ENCODE data around the gene GDPGP1.
A peak's percentile ranks its signal among the peaks of the same experiment; 100 is the strongest.
"Not testable (repeated sequence)": the region's sequence is repeated elsewhere in the genome, so short reads cannot be mapped to it uniquely, and the experiment has no call there.

GDPGP1 gene

GRCh38 chr15:90227336-90227735 is 6.7 kb upstream of the GDPGP1 start:
- no peak for DNase-seq

GRCh38 chr15:90227816-90228772 is 5.9 kb upstream of the GDPGP1 start:
- no peak for DNase-seq

- no peak for DNase-seq
Measured at GRCh38 chr15:90228960-90229359, 5.0 kb upstream of the GDPGP1 start.

GRCh38 chr15:90230071-90230494 is 3.9 kb upstream of the GDPGP1 start:
- DNase-seq: no peak

DNA sequence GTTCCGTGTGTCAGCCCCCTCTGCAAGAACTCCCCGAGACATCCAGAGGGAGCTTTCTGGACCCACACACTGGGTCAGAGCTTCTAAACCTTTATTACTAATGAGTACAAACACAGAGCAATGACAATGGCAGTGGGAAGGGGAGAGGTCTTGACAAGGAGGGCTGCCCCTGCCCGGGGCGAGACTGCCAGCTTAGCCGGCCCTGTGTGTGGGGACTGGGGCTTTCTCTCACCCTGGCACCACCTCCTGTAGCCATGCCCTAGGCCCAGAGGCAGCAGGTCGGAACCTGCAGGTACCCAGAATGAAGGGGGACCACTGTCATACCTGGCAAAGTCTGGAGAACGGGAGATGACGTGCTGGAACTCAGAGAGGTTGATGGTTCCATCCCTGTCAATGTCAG is 3.4 kb upstream of the GDPGP1 start:
- DNase-seq: no peak

DNA sequence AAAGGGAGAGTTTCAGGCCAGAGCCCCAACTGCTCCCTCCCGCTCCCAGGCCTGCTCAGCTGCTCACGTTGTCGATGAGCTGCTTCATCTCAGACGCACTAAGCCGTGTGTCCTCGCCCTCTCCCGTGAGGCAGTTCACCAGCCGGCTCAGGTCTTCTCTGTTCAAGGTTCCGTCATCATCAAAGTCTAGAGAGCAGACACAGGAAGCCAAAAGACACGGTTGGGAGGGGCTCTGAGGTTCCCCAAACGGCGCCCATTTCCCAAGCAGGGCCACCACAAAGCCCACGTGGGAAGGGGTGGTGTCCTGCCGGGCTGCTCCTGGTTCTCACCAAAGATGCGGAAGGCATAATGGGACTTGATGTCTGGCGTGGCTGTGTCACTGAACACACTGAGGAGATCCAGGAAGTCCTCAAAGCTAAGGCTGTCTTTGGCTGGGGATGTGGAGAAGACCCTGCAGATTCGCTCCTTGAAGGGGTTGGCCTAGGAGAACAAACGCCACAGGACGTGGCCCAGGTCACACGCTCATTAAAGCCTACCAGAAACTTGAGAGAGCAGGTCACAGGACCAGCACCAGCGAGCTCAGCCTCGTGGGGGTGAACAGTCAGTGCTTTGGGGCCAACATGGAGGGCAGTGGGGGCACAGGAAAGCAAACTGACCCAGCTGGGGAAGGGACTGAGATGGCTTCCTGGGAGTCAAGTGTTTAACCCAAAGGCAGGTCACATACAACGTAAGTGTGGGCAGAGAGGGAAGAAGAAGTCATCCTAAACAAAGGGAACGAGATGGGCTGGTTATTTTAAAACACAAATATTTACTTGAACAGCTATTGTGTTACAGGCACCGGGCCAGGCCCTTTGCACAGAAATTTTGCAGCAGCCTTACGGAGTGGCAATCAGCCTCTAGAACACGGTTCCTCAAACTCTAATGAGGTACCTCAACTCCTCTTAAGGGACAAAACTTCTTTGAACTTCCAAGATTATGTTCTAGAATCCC is 2.7 kb upstream of the GDPGP1 start:
- peak; percentile 84 for DNase-seq

- no peak for DNase-seq
Measured at GRCh38 chr15:90232196-90232595, 1.8 kb upstream of the GDPGP1 start.

DNA sequence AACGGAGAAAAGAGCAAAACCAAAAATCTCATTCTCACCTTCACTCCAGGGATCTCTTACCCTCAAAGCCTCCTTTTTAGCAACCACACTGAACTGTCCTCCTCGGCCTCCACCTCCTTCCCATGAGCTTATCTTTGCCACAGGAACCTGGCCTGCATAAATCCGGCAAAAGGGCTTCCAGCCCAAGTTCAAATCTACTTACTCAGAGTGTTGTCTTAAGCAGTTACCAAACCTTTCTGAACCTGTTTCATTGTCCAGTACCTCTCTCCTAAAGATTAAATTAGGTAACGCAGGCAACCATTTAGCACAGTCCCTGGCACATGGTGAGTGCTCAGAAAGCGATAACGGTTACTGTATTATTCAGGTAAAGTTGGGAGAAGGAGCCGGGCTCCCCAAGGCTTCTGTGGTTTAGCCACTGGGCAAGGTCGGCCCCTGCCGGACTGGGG is 1.0 kb upstream of the GDPGP1 start:
- no peak for DNase-seq

DNA sequence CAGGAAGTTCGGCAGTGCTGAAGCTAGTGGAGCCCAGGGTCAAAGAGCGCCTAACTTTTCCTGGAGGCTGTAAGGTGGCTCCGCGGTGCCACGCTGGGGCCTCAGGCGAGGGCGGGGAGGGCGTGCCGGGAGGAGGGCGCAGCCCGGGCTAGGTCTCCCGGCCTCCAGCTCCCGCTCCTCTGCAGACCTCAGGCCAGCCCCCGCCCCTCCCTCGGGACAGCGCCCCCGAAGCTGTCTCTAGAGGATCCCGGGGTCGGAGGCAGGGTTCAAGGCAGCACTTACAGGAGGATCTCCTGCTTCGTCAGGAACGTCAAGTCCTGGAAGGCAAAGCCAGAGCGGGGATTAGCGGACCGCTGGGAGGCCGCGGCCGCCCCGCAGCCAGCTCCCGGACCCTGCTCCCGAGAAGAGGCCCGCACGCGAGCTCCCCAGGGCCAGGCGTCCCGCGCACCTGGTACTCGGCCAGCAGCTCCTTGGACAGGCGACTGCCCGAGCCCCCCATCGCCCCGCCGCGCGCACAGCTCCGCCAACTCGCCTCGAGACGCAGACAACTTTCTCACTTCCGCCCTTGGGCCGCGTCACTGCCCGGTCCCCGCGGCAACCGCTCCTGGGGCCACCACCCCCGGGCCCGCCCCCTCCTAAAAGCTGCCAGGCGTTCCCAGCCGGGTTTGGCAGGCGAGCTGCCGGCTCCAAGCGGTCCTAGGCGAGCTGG is 468 bp upstream of the GDPGP1 start, which contains the start of gene CIB1:
TSS of gene CIB1 (minus strand) at position 555 of the 709 bp plus-strand sequence. CDS start at position 499, 56 bp downstream.
- peak; percentile 94 for DNase-seq

GRCh38 chr15:90239371-90239770 is 5.4 kb downstream of the GDPGP1 start:
- DNase-seq: no peak

DNA sequence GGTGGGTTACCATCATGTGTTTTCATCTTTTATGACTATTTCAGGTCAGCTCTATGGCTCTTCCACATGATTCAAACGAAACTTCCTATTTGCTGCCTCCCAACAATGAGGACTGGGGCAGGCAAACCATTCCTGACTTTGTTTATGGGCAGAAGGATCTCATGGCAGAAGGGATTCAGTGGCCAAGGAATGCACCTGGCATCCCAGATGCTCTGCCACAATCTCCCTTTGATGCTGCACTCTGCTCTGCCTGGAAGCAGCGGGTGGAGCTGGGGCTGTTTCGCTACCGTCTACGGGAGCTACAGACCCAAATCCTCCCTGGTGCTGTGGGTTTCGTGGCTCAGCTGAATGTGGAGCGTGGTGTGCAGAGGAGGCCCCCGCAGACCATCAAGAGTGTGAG is 6.8 kb downstream of the GDPGP1 start:
- no peak for DNase-seq

DNA sequence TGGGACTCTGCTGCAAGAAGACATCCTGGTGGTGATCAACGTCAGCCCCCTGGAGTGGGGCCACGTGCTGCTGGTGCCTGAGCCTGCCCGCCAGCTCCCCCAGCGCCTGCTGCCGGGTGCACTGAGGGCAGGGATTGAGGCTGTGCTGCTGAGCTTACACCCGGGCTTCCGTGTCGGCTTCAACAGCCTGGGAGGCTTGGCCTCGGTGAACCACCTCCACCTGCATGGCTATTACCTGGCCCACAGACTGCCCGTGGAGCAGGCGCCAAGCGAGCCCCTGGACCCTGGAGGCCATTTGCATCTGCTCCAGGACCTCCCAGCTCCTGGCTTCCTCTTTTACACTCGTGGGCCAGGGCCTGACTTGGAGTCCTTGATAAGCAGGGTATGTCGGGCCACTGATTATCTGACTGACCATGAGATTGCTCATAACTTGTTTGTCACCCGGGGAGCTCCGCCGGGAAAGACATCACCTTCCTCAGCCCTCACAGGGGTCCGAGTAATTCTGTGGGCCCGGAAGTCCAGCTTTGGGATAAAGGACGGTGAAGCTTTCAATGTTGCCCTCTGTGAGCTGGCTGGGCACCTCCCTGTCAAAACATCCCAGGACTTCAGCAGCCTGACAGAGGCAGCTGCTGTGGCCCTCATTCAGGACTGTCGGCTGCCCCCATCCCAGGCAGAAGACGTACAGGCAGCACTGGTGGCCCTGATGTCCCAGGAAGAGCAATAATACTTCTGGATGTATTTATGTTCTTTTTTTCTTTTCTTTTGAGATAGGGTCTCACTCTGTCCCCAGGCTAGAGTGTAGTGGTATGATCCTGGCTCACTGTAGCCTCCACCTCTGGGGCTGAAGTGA is 7.6 kb downstream of the GDPGP1 start:
- DNase-seq: no peak

GRCh38 chr15:90243943-90244639 is 10.1 kb downstream of the GDPGP1 start:
- DNase-seq: no peak

DNA sequence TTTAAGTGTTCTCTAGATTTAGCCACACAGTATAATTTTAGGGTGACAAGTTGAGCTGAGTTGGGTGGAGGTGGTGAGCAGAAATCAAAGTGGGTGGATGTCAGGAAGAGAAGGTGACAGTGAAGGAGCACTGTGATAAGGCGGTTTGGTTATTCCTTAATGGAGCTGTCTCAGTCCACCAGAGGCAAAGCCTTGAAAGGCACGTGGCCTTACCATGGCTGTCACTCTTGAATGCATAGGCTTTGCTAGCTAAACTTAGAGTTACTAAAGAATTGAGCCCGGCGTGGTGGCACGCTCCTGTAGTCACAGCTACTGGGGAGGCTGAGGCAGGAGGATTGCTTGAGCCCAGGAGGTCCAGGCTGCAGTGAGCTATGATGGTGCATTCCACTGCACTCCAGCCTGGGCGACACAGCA is 14.8 kb downstream of the GDPGP1 start:
- DNase-seq: no peak

DNA sequence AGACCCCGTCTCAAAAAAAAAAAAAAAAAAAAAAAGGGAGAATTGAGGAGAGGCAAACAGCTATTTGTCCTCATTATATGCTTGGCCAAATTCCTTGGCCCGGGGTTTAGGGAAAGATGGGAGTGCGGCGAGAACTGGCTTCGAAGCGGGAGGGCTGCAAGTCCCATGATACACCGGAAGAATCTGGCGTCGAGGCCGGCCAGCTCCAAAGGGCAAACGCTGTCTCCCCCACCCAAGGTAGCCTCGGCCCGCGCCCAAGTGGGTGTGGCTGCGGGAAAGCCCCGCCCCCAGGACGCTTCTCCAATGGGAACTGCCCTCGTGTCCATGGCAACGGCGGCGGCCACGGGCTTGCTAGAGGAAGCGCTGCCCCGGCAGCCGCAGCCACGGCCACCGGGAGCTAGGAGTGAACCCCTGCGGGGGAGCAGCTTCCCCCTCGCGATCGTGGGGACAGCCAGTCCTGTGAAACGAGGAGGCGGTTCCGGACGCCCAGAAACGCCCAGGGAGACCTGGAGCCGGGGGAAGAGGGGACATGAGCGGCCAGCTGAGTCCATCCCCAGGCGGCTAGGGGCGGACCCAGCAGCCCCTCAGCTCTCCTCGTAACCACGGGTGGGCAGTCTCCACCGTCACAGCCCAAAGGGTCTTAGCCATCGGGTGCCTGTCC is 15.3 kb downstream of the GDPGP1 start, which contains the start of gene TTLL13:
TSS of gene TTLL13 (plus strand) at position 354 of the 661 bp plus-strand sequence. CDS start 1,075 bp downstream, outside the sequence.
- peak; percentile 57 for DNase-seq

DNA sequence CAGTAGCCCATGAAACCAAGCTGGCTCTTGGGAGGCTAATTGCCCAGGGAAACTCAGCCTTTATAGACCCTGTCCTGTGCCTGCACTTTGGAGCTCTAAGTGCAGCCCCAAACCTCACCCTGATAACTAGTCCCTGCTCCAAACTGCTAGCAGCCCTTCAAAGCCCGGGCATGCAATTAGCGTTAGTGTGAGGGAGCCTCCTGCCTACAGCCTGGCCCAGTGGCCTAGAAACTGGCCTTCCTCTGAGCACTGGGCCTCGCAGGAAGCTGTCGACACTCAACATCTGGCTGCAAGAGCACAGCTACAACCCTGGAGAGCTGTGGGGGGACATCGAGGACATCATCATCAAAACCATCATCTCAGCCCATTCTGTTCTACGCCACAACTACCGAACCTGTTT is 23.8 kb downstream of the GDPGP1 start:
- no peak for DNase-seq

DNA sequence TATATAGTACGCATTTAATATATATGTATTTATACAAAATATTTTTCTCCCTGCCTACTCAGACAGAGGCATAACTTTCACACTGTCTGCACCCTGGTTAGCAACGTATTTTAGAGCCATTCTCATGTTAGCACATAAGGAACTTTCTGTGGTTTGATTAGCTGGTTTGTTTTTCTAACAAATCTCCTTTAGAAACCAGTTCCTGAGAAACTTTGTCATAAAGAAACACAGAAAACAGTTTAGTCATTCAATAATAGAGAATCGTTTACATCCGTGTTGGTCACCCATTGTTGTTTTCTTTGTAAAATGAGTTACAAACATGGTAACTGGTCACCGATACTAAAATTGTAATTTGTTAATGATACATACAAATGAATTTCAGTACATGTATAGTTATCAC is 25.5 kb downstream of the GDPGP1 start:
- no peak for DNase-seq

- DNase-seq: not testable (repeated sequence)
Measured at GRCh38 chr15:90260731-90261130, 26.7 kb downstream of the GDPGP1 start.

DNA sequence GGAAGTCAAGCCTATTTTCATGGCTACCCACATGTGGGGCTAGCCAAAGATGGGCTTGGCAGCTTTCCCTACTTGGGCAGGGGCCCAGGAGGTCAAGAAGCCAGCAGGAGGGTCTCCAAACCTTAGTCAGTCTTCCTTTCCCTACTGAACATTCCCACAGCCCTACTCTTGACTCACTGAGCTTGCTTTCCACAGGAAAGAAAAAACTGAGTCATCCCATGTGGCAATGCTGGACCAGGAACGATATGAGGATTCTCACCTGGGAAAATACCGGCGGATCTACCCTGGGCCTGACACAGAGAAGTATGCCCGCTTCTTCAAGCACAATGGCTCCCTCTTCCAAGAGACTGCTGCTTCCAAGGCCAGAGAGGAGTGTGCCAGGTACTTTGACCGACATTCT is 27.8 kb downstream of the GDPGP1 start:
- no peak for DNase-seq

GRCh38 chr15:90262426-90262825 is 28.4 kb downstream of the GDPGP1 start:
- DNase-seq: no peak
